Lung (tissue), 12 donors: Measurements from ENCODE around the gene CIT. TPM values are rescaled to one million over a fixed set of nuclear protein-coding genes. Genes with fewer than 3 reads are reported as not detected.

Experiments used
- ATAC-seq: fragments of 200-7000 bp; cut with Tn5 transposase; one replicate; pipeline ENCODE4 v1.9.1; 2020; ENCODE audit warnings: moderate number of reproducible peaks; ENCODE audit not compliant: insufficient read depth, low FRiP score
- DNase-seq, 3 donors: peaks; one replicate each; pipeline ENCODE4 v3.0.0-alpha.2; 2013 to 2017
- H3K27ac ChIP-seq, 2 donors: one replicate each; pipeline ENCODE4 v1.5.1; 2013; ENCODE audit warnings: mild to moderate bottlenecking in 2 of 2, moderate library complexity in 2 of 2, control low read depth in 1 of 2, inconsistent platforms in 1 of 2, low read depth in 1 of 2, low read length in 1 of 2
- H3K27me3 ChIP-seq, 3 donors: one replicate each; pipeline ENCODE4 v1.5.1; 2013; ENCODE audit warnings: low read length in 2 of 3; ENCODE audit not compliant: control insufficient read depth in 3 of 3, insufficient read depth in 3 of 3
- H3K36me3 ChIP-seq, 4 donors: one replicate each; pipeline ENCODE4 v1.5.1; 2013; ENCODE audit warnings: low read length in 4 of 4, mild to moderate bottlenecking in 1 of 4, moderate library complexity in 1 of 4; ENCODE audit not compliant: control insufficient read depth in 4 of 4, insufficient read depth in 4 of 4
- H3K4me1 ChIP-seq, 5 donors: one replicate each; pipeline ENCODE4 v1.5.1; 2013; ENCODE audit warnings: low read length in 5 of 5, mild to moderate bottlenecking in 2 of 5, moderate library complexity in 1 of 5; ENCODE audit not compliant: control insufficient read depth in 5 of 5, insufficient read depth in 5 of 5
- H3K4me3 ChIP-seq: one replicate; pipeline ENCODE4 v1.5.1; 2013; ENCODE audit warnings: mild to moderate bottlenecking, control low read depth, moderate library complexity
- H3K9ac ChIP-seq, 2 donors: one replicate each; pipeline ENCODE4 v1.5.1; 2013; ENCODE audit warnings: low read length in 2 of 2, control low read depth in 1 of 2; ENCODE audit not compliant: insufficient read depth in 1 of 2
- H3K9me3 ChIP-seq, 4 donors: one replicate each; pipeline ENCODE4 v1.5.1; 2013; ENCODE audit warnings: low read length in 3 of 4, mild to moderate bottlenecking in 1 of 4, moderate library complexity in 1 of 4; ENCODE audit not compliant: control insufficient read depth in 4 of 4, insufficient read depth in 3 of 4
- CTCF ChIP-seq: IDR thresholded peaks from 2 replicates; pipeline ENCODE4 v1.5.1; 2012; ENCODE audit warnings: mild to moderate bottlenecking; ENCODE audit errors: control extremely low read depth, extremely low read depth
- WGBS, 2 donors: extraction: QIAGEN DNeasy Blood & Tissue Kit; methylation state at CpG; one replicate each; pipeline ENCODE4 v1.1.7; 2013; 5-methylcytosine and 5-hydroxymethylcytosine counted together
- polyA plus RNA-seq, 2 donors: library from polyadenylated mRNA; stranded (reverse); fragments of 200-250 nt; gene quantifications; one replicate each; pipeline ENCODE4 v1.2.1, GENCODE V29; 2013
- total RNA-seq, 2 donors: library from RNA; depleted of rRNA in 1 of 2; stranded (reverse); fragments of >200 nt in 1 of 2; gene quantifications; one replicate each; pipeline ENCODE4 v1.2.1, GENCODE V29; 2014 to 2021
- donor health status: control.
- donor health status: control.
- donor health status: Bipolar disorder and iron deficiency.
- donor health status: healthy.
- donor health status: DM: yes; HTN: yes; CAD: no.

The CIT gene
- total and polyA plus RNA-seq, 4 donors, result 5.0 to 29.3 (median 14.9) TPM

GRCh38 chr12:119674560-119674959 lies 202.6 kb downstream of the CIT start:
- 83 to 93% methylated on average over 4 of the region's 4 CpGs for WGBS, 2 donors
- H3K36me3 ChIP-seq, result peaks cover 32 to 53% (median 44%) of the 10 kb centered on the region in 4 donors
- ATAC-seq (no peak), DNase-seq (no peak)
- H3K27me3 ChIP-seq, result no peaks in the 10 kb centered on the region
- no peak for TF ChIP-seq CTCF
- no peaks in the 10 kb centered on the region for H3K9me3 ChIP-seq
- H3K4me1 ChIP-seq, result peaks cover 0 to 12% (median 5%) of the 10 kb centered on the region in 5 donors
- H3K27ac ChIP-seq, result peak overlapping the region in 1 of 2 donors; percentile 87
- no peak overlapping the region for H3K4me3 ChIP-seq
- H3K9ac ChIP-seq, result no peak overlapping the region

GRCh38 chr12:119673634-119674033 lies 203.5 kb downstream of the CIT start:
- peak in 2 of 3 donors; percentile 51 to 56 for DNase-seq
- Histone ChIP-seq H3K9ac (no peak overlapping the region), H3K27me3 (no peaks in the 10 kb centered on the region), H3K9me3 (no peaks in the 10 kb centered on the region), H3K27ac (peak overlapping the region; percentile 58 to 87), H3K4me3 (no peak overlapping the region), H3K4me1 (peaks cover 0 to 17% (median 5%) of the 10 kb centered on the region in 5 donors), H3K36me3 (peaks cover 24 to 45% (median 39%) of the 10 kb centered on the region in 4 donors)
- no peak for ATAC-seq
- WGBS, 2 donors, result 14 to 27% methylated on average over 7 of the region's 7 CpGs
- no peak for TF ChIP-seq CTCF

GRCh38 chr12:119672194-119672593 lies 204.9 kb downstream of the CIT start:
- Histone ChIP-seq H3K27ac (peak overlapping the region in 1 of 2 donors; percentile 68), H3K9ac (no peak overlapping the region), H3K9me3 (no peaks in the 10 kb centered on the region), H3K4me3 (no peak overlapping the region), H3K4me1 (peaks cover 0 to 18% (median 5%) of the 10 kb centered on the region in 5 donors), H3K36me3 (peaks cover 12 to 33% (median 30%) of the 10 kb centered on the region in 4 donors), H3K27me3 (no peaks in the 10 kb centered on the region)
- no peak for DNase-seq
- 62 to 73% methylated on average over 8 of the region's 8 CpGs for WGBS, 2 donors
- TF ChIP-seq CTCF, result no peak
- no peak for ATAC-seq

- ATAC-seq (no peak), DNase-seq (no peak)
- Histone ChIP-seq H3K27me3 (no peaks in the 10 kb centered on the region), H3K27ac (peak overlapping the region in 1 of 2 donors; percentile 64), H3K9me3 (no peaks in the 10 kb centered on the region), H3K4me3 (no peak overlapping the region), H3K9ac (peak overlapping the region; percentile 24 to 48), H3K4me1 (peaks cover 0 to 24% (median 9%) of the 10 kb centered on the region in 5 donors), H3K36me3 (peaks cover 4 to 24% (median 20%) of the 10 kb centered on the region in 4 donors)
- 73 to 87% methylated on average over 3 of the region's 3 CpGs for WGBS, 2 donors
- no peak for TF ChIP-seq CTCF
Observed at GRCh38 chr12:119671070-119671469, 206.1 kb downstream of the CIT start.
